HG03442 (cell line): Measurements from ENCODE around the gene CLCN1.
"Not testable (repeated sequence)": the region's sequence is repeated elsewhere in the genome, so short reads cannot be mapped to it uniquely, and the experiment has no call there.

Experiments used
- ATAC-seq: cut with Tn5 transposase; IDR thresholded peaks from one replicate; pipeline ENCODE4 v1.9.1; 2021; ENCODE audit warnings: mild to moderate bottlenecking, moderate library complexity; ENCODE audit not compliant: unreplicated experiment

The CLCN1 gene

DNA sequence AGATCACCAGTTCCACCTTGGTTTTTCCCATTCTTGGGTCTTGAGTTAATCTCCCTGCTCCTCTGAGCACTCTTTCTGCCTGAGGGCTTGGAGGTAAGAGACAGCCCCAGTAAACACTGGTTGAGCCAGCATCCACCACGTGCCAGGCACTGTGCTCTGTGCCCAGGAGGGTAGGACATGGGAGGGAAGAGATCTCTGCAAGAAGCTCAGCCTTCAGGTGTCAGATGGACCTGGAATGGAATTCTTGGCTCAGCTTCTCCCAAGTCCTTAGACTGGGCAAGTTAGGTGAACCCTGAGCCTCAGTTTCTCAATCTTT is 67.7 kb downstream of the CLCN1 start:
- ATAC-seq = no peak

DNA sequence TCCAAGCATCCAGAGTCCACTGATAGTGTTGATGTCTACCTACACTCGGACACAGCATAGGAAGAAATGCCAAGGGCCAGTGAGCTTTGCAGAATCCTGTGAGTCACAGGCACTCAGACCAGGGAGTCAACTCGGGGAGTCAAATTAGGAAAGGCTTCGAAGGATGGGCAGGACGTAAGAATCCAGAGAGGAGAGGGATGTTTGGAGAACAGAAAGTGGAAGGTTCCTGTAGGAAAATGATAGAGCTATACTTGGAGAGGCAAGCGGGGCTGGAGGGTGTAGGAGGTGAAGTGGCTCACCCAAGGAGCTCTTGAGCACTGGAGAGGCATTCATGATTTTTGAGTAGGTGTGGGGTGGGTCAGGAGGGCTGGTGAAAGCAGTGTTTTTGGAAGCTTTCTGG is 68.2 kb downstream of the CLCN1 start:
- ATAC-seq = no peak

DNA sequence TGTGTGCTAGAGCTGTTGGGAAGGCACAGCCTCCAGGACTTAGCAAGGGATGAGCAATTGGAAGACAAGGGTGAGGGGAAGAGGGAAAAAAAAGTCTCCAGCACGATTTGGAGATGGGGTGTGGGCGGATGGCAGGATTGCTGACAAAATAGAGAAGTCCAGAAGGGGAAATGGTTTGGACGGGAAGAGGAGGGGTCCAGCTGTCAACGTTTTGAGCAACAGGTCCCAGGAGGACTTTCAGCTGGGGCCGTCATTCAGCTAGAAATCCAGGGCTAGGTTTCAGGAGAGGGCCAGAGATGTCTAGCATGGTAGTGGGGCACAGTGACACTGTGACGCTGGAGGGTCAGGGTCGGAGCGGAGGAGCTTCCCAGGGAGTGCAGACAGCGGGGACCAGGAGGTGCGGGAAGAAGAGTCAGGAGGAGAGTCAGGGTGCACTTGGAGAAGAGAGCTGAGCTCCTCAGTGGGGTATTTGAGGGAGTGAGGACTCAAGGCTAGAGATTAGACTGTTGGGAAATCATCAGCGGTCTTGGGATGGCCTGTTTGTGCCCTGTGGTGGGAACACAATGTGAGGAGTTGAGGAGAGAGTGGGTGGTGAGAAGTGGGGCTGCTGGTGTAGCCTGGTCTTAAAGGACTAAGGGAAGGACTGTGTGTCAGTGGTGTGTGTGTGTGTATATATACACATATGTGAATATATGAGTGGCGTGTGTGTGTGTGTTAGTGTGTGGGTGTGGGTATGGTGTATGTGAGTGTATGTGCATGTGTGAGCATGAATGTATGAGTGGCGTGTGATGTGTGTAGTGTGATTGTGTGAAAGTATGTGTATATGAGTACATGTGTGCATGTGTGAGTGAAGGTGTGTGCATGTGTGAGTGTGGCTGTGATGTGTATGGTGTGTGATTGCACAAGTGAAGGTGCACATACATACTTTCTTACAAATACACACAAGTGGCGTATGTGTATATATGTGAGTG is 69.0 kb downstream of the CLCN1 start:
- ATAC-seq = no peak

DNA sequence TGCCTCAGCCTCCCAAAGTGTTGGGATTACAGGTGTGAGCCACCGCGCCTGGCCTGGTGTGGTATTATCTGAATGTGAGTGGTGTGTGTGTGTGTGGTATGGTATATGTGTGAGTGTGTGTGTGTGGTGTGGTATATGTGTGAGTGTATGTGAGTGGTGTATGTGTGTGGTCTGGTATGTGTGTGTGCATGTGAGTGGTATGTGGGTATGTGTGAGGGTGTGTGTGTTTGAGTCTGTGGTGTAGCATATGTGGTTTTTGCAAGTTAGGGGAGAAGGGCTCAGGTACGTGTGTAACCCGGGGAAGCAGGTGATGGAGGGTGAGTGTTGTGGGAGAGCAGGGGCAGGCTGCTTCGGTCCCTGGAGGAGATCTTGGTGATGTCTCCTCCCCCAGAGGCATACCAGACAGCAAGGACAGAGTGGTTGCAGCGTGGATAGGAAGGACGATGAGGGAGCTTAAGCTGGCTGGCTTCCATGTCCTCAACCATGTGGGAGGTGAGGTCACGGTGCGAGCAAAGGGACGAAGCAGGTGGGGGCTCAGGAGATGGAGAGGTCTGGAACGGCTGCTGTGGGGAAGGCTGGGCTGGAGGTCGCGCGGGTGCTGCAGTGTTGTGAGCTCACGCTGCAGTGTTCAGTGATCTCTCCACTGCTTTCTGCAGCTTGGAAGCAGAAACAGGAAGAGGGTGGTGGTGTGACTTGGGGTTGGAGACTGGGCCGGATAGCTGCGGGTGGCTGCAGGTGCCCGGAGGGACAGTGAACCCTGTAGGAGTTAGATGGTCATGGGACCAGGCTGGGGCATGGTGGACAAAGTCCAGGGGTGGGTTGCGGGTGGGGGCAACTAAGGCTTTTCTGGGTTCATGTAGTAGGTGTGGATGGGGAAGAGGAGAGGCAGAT is 70.2 kb downstream of the CLCN1 start:
- ATAC-seq = peak; percentile 27

DNA sequence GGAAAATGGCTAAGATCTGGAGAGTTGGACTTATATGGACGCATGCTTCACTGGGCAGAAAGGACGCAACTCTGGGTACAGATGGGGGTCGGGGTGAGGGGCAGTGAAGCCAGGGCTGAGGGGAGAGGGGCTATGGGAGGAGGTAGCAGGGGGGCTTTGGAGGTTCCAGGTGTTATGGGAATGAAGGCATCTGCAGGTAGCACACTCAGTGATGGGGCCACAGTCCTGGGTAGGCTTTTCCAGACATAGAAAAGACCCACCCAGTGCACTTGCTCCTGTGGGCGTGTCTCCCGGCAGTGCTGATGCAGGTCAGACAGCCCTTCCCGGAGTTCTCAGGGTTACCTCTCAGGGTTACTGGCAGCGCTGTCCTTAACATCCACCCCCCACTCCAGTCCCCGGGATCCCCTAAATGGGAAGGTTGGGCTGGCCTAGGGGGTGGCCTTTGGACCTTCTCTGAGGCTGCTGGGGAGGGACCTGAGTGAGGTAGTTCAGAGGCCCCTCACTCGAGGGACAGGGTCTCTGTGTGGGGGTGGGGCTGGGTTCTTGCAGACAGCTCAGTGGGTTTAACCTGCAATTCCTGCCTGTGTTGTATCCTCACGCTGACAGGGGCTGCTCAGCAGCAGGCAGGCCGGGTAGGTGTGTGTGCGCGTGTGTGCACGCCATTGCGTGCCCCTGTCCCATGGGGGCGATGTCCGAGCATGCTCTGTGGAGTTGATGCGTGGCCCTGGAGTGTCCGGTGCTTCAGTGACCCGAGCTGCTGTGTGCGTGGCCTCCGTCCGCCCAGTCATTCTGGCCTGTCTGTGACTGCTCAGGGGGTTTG is 71.5 kb downstream of the CLCN1 start:
- no peak for ATAC-seq

DNA sequence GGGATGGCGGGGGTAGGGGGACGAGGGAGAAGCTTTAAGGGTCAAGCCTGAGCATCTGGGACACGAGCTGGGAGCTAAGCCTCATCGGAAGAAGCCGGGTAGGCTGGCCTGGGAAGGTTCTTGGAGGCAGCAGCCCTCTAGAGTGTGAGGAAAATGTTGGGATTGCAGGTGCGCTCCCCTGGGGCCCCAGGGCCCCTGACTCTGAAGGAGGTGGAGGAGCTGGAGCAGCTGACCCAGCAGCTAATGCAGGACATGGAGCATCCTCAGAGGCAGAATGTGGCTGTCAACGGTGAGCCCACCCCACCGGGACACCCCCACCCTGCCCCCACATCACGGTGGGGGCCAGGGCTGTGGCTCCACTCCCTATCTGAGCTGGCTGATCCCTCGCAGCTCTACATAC is 72.1 kb downstream of the CLCN1 start:
- no peak for ATAC-seq

DNA sequence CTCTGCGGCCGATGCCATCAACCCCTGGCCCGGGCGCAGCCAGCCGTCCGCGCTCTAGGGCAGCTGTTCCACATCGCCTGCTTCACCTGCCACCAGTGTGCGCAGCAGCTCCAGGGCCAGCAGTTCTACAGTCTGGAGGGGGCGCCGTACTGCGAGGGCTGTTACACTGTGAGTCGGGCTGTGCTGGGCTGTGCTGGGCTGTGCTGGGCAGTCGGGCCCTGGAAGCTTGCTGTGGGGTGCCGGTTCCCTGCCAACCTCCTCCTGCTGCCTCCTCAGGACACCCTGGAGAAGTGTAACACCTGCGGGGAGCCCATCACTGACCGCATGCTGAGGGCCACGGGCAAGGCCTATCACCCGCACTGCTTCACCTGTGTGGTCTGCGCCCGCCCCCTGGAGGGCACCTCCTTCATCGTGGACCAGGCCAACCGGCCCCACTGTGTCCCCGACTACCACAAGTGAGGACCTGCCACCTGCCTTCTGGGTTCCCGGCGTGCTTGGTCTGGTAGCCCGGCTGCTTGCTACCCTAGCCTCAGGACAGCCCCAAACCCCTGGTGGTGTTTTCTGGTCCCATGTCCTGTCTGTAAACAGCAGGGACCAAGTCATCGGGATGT is 72.7 kb downstream of the CLCN1 start:
- ATAC-seq = no peak

DNA sequence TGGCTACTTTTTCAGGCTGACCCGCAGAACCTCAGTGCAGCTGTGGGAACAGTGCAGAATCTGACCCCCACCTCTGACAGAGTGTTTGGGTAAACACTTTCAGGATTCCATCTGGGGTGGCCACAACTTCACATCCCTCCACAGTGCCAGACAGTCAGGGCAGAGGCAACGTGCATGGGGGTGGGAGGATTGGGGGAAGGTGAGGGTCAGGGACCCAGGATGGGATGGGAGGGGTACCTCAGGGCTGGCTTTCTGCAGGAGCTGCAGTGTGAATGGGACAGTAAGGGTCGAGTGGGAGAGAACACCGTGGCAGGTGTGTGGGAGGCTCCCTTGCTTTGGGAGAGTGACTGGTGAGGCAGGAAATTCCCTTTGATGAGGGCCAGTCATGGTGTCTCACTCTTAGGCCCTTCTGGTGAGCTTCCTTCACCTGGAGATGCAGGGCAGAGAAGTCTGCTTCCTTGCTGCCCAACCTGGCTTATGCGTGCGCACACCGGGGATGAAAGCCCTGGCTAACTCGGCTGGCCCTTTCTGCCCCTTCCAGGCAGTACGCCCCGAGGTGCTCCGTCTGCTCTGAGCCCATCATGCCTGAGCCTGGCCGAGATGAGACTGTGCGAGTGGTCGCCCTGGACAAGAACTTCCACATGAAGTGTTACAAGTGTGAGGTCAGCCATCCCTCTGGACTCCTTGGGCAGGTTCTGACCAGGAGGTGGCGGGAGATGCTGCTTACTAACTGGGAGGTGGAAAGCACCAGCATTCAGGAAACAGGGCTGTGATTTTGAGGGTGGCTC is 73.6 kb downstream of the CLCN1 start:
- no peak for ATAC-seq

DNA sequence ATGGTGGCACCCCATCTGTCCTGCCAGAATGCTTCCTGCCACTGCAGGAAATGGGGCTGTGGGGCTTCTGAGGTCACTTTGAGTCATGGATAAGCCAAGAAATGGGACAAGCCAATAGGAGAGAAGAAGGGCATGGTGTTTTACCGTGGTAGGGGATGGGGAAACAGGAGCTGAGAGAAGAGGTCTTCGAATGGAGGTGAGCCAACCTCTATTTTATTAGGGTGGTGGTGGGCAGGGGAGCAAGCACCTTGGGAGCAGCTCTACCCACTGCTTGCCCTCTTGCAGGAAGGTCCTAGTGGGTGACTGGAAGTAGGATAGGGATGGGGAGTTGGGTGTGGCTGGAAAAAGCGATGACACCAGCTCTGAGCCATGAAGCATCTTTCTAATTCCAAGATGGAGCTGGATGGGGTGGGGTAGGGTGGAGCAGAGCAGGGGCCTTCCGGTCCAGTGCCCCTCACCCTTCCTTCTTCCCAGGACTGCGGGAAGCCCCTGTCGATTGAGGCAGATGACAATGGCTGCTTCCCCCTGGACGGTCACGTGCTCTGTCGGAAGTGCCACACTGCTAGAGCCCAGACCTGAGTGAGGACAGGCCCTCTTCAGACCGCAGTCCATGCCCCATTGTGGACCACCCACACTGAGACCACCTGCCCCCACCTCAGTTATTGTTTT is 74.3 kb downstream of the CLCN1 start:
- ATAC-seq = no peak

DNA sequence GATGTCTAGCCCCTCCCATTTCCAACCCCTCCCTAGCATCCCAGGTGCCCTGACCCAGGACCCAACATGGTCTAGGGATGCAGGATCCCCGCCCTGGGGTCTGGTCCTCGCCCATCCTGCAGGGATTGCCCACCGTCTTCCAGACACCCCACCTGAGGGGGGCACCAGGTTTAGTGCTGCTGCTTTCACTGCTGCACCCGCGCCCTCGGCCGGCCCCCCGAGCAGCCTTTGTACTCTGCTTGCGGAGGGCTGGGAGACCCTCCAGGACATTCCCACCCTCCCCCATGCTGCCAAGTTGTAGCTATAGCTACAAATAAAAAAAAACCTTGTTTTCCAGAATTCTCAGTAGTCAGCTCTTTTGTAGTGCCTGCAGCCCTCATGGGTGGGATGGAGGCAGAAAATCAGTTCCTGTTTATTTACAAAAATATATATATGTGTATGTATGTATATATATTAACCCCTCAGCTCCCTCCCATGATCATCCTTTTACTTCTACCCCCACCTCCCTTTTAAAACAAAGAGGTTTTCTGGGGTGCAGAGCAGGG is 74.9 kb downstream of the CLCN1 start:
- no peak for ATAC-seq

DNA sequence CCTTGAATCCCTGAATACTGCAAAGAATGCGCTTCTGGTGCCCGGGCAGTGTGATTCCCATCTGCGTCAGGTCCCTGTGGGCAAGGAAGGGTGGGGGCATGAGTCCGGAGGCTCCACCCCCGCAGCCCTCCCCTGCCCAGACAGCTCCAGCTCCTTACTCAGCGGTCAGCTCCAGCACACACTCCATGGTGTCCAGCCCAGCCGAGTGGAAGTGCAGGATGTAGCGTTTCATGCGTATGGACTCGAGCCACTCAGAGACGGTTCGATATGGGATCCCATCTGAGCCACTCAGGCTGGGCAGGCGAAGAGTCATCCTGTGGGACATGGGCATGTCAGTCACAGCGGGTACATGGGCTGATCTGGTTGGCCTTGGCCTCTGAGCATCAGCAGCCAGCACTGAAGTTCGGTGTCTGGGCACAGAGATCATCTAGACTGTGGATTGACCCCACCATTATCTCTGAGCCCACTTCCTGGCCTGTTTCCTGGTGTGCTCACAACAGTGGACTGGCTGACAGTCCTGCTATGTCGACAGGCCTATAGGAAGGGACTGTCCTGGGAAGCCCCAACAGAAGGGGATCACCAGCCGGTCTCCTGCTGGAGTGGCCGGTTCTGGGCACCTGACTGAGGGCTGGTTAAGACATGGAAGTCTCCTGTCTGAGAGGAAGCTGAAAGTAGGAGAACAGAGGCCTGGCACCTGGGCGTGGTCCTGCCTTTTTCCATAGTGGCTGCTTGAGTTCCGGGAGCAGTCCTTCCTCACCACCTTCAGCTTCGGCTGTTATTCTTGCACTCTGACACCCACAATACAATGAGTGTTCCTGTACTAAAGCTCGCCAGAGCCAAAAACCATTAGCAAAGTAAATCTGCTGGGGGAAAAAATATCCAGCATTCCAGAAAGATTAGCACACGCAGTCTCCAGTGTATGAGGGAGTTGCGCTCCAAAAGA is 75.8 kb downstream of the CLCN1 start:
- ATAC-seq = no peak

DNA sequence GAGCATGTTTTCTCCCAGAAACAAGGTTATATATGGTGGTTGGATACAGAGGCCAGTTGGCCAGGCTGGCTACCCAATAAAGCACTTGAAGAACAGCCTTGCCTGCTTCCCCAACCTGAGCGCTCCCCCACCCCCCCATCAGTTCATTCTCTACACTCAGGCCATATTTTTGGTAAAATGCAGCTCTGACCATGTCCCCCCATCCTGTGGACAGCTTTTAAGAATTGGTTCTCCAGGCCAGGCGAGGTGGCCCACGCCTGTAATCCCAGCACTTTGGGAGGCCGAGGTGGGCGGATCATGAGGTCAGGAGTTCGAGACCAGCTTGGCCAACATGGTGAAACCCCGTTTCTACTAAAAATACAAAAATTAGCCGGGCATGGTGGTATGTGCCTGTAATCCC is 76.5 kb downstream of the CLCN1 start:
- not testable (repeated sequence) for ATAC-seq

DNA sequence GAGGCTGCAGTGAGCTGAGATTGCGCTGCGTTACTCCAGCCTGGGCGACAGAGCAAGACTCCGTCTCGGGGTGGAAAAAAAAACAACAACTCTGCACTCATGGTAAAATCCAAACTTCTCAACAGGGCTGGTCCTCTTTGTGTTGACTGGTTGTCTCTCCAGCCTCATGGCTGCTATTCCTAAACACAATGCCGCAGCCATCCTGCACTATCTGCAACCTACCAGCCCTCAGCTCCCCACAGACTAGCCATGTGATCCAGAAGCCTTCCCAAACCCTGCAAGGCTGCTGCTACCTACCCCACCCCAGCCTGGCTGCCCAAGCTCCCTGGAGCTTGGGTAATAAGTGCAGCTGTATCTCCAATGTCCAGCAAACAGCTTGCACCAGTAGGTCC is 77.0 kb downstream of the CLCN1 start:
- no peak for ATAC-seq

DNA sequence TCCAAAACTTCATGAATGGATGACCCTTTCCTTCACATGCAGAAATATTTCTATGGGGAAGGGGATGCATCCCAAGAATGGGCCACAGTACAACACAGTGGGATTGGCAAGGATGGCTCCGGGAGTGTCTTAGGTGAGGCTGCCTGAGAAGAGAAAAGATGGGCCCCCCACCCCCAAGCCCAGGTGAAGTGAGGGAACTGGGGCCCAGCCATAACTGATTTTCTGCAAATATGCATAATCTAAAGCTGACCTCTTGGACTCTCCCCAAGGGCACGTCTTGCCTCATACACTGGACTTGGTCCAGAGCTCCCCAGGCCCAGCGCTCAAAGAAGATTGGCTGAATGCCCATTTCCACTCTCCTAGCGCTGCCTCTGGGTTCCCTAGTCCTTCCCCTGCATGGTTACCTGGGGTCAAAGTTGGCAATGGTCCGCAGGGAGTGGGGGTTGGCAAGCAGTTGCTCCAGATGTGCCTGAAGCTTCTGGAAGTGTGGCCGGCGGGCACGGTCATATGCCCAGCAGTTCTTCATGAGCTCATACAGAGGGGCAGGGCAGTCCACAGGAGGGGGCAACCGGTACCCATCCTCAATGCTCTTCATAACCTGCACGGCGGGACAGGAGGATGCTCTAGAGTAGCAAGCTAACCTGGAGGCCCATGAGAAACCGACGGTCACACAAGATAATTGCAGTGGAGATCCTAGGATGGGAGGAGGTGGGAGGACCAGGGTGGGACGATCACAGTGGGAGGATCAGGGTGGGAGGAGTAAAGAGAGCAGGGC is 77.5 kb downstream of the CLCN1 start:
- ATAC-seq = no peak

DNA sequence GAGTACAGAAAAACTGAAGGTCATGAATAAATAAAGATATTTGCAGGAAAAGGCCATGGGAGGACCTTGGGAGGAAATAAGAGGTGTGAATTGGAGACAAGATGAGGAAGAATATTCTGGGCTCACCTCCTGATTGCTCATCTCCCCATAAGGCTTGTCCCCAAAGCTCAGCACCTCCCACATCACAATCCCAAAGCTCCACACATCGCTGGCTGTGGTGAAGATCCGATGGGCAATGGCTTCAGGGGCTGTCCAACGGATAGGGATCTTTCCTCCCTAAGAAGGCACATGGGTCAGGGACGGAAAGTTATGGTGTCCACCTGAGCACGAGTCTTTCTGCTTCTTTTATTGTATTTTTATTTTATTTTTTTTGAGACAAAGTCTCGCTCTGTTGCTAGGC is 78.2 kb downstream of the CLCN1 start:
- ATAC-seq = no peak

DNA sequence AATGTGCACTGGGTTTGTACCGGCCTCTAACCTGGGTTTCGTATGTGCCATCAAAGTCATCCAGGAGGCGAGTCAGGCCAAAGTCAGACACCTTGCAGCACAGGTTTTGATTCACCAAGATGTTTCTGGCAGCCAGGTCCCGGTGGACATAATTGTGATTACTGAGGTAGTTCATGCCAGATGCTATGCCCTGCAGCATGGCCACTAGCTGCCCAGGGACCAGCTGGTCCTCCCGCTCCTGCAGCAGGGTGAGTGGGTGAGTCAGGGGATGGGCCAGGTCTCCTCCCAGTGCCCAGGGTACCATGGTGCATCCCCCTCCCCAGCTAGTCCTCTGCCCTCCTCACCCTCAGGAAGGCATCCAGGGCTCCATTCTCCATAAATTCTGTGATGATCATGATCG is 78.9 kb downstream of the CLCN1 start:
- ATAC-seq = no peak
